HEK293 (cell line): ENCODE data around the gene TUT1.

Experiments
- BCL11A ChIP-seq: fragments of 450-650 bp; formaldehyde crosslinking; IDR thresholded peaks from 2 replicates; pipeline ENCODE4 v1.5.1; 2016; ENCODE audit warnings: low read depth, missing biosample characterization, missing genetic modification characterization
- KLF9 ChIP-seq: fragments of 450-650 bp; formaldehyde crosslinking; IDR thresholded peaks from 2 replicates; pipeline ENCODE4 v1.5.1; 2016; ENCODE audit warnings: missing biosample characterization, missing genetic modification characterization, low read depth
- ZNF112 ChIP-seq: fragments of 450-650 bp; formaldehyde crosslinking; IDR thresholded peaks from 2 replicates; pipeline ENCODE4 v1.5.0; 2017; ENCODE audit warnings: missing biosample characterization, missing genetic modification characterization
- ZNF274 ChIP-seq, 2 experiments: fragments of 200-500 bp in 1 of 2; fragments of 450-650 bp in 1 of 2; sonication (Bioruptor generic) in 1 of 2; formaldehyde crosslinking in 1 of 2; IDR thresholded peaks; 2 replicates each; pipeline versions ENCODE4 v1.5.1 to v1.6.1; 2014 to 2016; ENCODE audit warnings: borderline replicate concordance in 1 of 2, inconsistent platforms in 1 of 2, low read length in 1 of 2, missing biosample characterization in 1 of 2, missing genetic modification characterization in 1 of 2
- ZNF529 ChIP-seq: fragments of 450-650 bp; formaldehyde crosslinking; IDR thresholded peaks from 2 replicates; pipeline ENCODE4 v1.5.1; 2017; ENCODE audit warnings: missing genetic modification characterization, missing biosample characterization; ENCODE audit not compliant: insufficient replicate concordance
- ZNF555 ChIP-seq: fragments of 450-650 bp; formaldehyde crosslinking; conservative IDR thresholded peaks from 2 replicates; pipeline ENCODE4 v1.5.1; 2017; ENCODE audit warnings: missing biosample characterization, mild to moderate bottlenecking, missing genetic modification characterization, inconsistent platforms
- ZNF658 ChIP-seq: fragments of 450-650 bp; formaldehyde crosslinking; IDR thresholded peaks from 2 replicates; pipeline ENCODE4; 2016; ENCODE audit warnings: missing biosample characterization, missing genetic modification characterization
- TF ChIP-seq, protein P1 (sequence below): fragments of 450-650 bp; formaldehyde crosslinking; IDR thresholded peaks from 2 replicates; pipeline ENCODE4 v1.5.1; 2016; ENCODE audit warnings: missing biosample characterization, missing genetic modification characterization
- TF ChIP-seq, protein P2 (sequence below): sonication (generic); formaldehyde crosslinking; IDR thresholded peaks from 2 replicates; pipeline ENCODE4 v1.8.1; 2022; ENCODE audit warnings: mild to moderate bottlenecking, moderate library complexity, missing genetic modification reagents
- TF ChIP-seq, protein P3 (sequence below): fragments of 450-650 bp; formaldehyde crosslinking; IDR thresholded peaks from 2 replicates; pipeline ENCODE4 v1.5.1; 2016; ENCODE audit warnings: missing biosample characterization, missing genetic modification characterization
- TF ChIP-seq, protein P4 (sequence below): fragments of 450-650 bp; formaldehyde crosslinking; IDR thresholded peaks from 2 replicates; pipeline ENCODE4 v1.5.1; 2016; ENCODE audit warnings: missing biosample characterization, missing genetic modification characterization
- TF ChIP-seq, protein P5 (sequence below): fragments of 450-650 bp; formaldehyde crosslinking; IDR thresholded peaks from 2 replicates; pipeline ENCODE4 v1.5.1; 2017; ENCODE audit warnings: missing biosample characterization, missing genetic modification characterization

DNA sequence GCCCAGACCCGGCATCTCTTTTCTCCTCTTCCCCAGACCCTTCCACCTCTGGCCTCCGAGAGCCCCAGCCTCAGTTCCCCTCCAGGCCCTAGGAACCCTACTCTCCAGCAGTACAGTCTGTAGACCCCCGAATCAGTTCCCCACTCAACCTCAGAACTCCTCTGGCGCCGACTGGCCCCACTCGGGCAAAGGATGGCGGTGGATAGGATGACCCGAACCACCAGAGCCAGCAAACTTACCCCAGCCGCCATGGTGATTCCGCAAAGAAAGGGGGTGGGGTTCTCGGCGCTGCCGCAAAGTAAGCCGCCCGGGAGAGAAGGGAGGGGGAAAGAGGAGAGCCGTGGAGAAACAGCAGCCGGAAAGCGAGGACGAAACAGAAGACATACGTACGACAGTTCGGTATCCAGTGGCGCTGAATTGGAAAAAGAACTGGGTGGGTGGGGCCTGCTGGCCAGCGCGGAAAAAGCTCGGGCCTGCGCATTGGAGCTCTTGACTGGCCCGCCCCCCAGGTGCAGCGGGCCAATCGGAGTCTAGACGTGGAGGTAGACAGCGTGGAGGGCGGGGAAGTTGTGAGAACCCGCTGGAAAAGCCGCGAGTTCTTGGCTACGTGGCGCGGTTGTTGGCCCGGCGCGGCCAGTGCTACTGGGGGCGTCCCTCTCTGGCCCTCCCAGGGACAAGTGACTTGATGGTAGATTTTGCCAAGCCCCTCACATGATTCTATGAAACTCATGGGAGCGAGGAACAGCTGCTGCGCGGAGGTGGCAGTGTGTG is 17.5 kb downstream of the TUT1 start, which contains the start of gene EEF1G:
- TF ChIP-seq, protein P1, sequence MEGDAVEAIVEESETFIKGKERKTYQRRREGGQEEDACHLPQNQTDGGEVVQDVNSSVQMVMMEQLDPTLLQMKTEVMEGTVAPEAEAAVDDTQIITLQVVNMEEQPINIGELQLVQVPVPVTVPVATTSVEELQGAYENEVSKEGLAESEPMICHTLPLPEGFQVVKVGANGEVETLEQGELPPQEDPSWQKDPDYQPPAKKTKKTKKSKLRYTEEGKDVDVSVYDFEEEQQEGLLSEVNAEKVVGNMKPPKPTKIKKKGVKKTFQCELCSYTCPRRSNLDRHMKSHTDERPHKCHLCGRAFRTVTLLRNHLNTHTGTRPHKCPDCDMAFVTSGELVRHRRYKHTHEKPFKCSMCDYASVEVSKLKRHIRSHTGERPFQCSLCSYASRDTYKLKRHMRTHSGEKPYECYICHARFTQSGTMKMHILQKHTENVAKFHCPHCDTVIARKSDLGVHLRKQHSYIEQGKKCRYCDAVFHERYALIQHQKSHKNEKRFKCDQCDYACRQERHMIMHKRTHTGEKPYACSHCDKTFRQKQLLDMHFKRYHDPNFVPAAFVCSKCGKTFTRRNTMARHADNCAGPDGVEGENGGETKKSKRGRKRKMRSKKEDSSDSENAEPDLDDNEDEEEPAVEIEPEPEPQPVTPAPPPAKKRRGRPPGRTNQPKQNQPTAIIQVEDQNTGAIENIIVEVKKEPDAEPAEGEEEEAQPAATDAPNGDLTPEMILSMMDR (tag by site-specific recombination), result no peak
- TF ChIP-seq, protein P2, sequence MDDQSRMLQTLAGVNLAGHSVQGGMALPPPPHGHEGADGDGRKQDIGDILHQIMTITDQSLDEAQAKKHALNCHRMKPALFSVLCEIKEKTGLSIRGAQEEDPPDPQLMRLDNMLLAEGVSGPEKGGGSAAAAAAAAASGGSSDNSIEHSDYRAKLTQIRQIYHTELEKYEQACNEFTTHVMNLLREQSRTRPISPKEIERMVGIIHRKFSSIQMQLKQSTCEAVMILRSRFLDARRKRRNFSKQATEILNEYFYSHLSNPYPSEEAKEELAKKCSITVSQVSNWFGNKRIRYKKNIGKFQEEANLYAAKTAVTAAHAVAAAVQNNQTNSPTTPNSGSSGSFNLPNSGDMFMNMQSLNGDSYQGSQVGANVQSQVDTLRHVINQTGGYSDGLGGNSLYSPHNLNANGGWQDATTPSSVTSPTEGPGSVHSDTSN (CRISPR knock-in tag), result no peak
- no peak for TF ChIP-seq ZNF658 (tag by site-specific recombination)
- TF ChIP-seq ZNF274 (IDR thresholded peaks at IDR 0.05; ENCODE audit: low read length), result no peak
- TF ChIP-seq ZNF274 (tag by site-specific recombination; IDR thresholded peaks at IDR 0.05; ENCODE audit: borderline replicate concordance), result no peak
- TF ChIP-seq KLF9 (tag by site-specific recombination), result peak; percentile 88
- TF ChIP-seq, protein P3, sequence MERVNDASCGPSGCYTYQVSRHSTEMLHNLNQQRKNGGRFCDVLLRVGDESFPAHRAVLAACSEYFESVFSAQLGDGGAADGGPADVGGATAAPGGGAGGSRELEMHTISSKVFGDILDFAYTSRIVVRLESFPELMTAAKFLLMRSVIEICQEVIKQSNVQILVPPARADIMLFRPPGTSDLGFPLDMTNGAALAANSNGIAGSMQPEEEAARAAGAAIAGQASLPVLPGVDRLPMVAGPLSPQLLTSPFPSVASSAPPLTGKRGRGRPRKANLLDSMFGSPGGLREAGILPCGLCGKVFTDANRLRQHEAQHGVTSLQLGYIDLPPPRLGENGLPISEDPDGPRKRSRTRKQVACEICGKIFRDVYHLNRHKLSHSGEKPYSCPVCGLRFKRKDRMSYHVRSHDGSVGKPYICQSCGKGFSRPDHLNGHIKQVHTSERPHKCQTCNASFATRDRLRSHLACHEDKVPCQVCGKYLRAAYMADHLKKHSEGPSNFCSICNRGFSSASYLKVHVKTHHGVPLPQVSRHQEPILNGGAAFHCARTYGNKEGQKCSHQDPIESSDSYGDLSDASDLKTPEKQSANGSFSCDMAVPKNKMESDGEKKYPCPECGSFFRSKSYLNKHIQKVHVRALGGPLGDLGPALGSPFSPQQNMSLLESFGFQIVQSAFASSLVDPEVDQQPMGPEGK (tag by site-specific recombination), result peak; percentile 65
- TF ChIP-seq BCL11A (tag by site-specific recombination), result no peak
- TF ChIP-seq ZNF529 (tag by site-specific recombination), result no peak
- TF ChIP-seq, protein P4, sequence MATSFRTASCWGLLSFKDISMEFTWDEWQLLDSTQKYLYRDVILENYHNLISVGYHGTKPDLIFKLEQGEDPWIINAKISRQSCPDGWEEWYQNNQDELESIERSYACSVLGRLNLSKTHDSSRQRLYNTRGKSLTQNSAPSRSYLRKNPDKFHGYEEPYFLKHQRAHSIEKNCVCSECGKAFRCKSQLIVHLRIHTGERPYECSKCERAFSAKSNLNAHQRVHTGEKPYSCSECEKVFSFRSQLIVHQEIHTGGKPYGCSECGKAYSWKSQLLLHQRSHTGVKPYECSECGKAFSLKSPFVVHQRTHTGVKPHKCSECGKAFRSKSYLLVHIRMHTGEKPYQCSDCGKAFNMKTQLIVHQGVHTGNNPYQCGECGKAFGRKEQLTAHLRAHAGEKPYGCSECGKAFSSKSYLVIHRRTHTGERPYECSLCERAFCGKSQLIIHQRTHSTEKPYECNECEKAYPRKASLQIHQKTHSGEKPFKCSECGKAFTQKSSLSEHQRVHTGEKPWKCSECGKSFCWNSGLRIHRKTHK (tag by site-specific recombination), result no peak
- TF ChIP-seq ZNF555, result no peak
- TF ChIP-seq, protein P5, sequence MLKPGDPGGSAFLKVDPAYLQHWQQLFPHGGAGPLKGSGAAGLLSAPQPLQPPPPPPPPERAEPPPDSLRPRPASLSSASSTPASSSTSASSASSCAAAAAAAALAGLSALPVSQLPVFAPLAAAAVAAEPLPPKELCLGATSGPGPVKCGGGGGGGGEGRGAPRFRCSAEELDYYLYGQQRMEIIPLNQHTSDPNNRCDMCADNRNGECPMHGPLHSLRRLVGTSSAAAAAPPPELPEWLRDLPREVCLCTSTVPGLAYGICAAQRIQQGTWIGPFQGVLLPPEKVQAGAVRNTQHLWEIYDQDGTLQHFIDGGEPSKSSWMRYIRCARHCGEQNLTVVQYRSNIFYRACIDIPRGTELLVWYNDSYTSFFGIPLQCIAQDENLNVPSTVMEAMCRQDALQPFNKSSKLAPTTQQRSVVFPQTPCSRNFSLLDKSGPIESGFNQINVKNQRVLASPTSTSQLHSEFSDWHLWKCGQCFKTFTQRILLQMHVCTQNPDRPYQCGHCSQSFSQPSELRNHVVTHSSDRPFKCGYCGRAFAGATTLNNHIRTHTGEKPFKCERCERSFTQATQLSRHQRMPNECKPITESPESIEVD (tag by site-specific recombination), result no peak
- no peak for TF ChIP-seq ZNF112 (tag by site-specific recombination)
